GM18519 (cell line): ENCODE results near the gene KIF25.

Experiments used
- ATAC-seq: cut with Tn5 transposase; IDR thresholded peaks from one replicate; pipeline ENCODE4 v1.9.1; 2021; ENCODE audit warnings: mild to moderate bottlenecking, moderate library complexity; ENCODE audit not compliant: unreplicated experiment, low FRiP score

KIF25 gene

GRCh38 chr6:168082860-168083513 lies 85.5 kb downstream of the KIF25 start:
- no peak for ATAC-seq

- ATAC-seq: no peak
Observed at GRCh38 chr6:168083514-168083885, 86.0 kb downstream of the KIF25 start.

DNA sequence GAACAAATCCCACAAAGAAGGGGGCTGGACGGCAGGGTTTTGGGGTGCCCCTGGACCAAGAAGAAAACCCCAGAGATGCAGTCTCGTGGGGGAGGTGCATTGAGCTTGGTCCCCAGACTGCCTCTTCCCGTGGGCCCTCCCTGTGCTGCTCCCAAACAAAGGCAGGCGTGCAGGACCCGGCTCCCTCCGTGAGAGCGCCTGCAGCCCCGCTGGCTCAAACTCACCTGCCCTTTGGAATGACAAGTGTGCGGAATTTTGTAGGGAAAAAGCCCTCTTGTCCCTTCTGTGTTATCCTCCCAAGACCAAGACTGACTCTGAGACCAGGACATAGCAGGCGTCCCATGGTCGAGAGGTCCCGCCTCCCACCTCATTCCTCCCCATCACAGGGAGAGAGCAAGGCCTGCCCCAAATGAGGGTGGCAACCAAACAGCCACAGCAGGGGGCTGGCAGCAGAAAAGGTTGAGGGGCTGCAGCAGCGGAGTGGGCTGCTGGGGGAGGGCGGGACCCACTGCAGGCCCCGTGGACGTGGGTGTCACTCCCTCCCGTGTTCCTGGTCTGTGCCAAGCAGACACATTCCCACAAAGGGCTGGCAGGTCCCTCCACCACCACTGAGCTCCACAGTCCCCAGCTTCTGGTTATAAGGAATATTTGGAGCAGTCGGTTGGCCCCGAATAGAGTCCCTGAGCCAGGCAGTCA lies 87.1 kb downstream of the KIF25 start:
- ATAC-seq: no peak

DNA sequence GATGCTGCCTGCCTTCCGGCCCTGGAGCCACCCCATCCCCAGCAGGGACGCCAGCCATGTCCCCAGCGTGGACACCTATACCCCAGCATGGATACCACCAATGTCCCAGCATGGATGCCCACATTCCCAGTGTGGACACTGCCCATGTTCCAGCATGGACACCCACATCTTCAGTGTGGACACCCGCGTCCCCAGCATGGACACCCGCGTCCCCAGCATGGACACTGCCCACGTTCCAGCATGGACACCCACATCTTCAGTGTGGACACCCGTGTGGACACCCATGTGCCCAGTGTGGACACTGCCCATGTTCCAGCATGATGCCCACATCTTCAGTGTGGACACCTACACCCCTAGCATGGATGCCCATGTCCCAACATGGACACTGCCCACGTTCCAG lies 88.6 kb downstream of the KIF25 start:
- no peak for ATAC-seq

GRCh38 chr6:168086616-168087015 lies 89.1 kb downstream of the KIF25 start:
- ATAC-seq: no peak

GRCh38 chr6:168087436-168088160 lies 90.1 kb downstream of the KIF25 start:
- no peak for ATAC-seq

GRCh38 chr6:168088161-168089053 lies 90.9 kb downstream of the KIF25 start:
- no peak for ATAC-seq

DNA sequence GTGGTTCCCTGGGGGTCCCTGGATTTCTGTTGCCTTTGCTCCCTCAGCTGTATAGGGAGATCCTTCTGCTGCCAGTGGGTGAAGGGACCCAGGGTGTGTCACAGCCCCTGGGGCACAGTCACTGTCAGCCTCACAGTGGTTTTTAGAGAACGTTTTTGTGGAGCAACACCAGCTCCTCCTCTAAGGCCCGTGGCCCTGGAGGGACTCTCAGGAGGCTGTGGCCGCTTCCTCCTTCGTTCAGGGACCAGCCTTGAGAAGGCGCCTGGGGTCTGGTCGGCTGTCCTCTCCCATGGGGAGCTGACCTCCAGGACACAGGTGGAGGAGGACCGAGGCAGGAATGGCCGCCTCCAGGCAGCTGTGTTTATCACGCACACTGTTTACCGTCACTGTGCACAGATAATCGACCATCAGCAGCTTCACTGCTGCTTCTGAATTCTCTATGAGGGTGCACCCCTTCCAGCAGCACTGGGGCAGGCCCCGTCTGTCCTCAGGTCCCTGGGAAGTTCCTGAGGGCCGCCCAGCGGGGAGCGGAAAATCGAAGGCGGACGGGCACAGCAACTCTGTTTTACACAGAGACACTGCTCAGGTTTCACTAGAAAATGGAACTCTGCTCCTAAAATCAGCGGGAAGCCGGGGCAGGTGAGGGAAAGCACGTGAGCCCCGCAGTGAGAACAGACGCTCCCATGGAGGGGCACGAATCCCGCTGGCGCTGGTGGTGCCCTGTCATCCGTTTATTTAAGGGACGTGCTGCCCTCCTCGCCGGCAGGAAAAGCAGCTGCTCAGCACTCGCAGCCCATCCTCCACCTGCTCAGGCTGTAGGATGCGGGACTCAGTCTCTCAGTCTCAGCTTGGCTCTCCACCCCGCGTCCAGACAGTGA lies 92.0 kb downstream of the KIF25 start:
- no peak for ATAC-seq

- no peak for ATAC-seq
Observed at GRCh38 chr6:168090064-168090690, 92.7 kb downstream of the KIF25 start.

- ATAC-seq: no peak
Observed at GRCh38 chr6:168090706-168091105, 93.2 kb downstream of the KIF25 start.

DNA sequence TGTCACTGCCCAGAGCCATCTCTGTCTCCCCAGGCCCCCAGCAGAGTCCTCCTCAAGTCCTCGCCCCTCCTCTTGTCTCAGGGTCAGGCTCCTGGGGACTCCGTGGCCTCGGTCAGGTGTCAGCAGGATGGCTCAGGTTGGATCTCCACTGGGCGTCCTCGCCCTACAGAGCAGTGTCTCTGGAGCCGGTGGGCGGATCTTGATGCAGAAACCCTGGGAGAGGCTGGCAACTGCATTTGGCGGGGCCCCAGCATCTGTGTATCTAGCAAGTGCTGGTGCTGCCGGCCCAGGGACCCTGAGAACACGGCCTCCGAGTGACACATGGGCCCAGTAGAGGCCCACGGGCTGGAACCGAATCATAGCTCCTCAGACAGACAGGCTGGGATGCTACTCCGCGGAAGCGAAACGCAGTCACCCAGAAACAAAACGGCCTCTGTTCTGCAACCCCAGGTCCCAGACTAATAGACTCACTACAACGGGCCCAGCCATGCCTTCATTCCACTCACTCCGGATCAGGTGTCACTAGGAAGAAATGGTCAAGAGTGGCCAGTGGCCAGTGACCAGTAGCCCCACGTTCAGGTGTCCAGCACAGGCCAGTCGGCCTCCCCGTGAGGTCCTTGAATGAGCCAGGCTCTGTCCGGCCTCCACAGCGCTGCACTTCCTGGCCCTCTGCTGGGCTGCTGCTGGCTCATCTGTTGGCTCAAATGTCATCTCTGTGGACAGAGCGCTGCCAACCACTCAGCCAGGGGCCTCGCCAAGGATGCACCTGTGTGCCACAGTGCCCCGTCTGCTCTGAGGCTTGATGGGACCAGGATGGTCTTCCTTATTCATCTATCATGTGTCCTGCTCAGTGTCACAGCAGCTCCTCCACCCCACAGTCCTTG lies 94.2 kb downstream of the KIF25 start:
- ATAC-seq: no peak

- ATAC-seq: no peak
Observed at GRCh38 chr6:168092541-168092940, 95.1 kb downstream of the KIF25 start.

- ATAC-seq: no peak
Observed at GRCh38 chr6:168093071-168093505, 95.6 kb downstream of the KIF25 start.

GRCh38 chr6:168093634-168094033 lies 96.2 kb downstream of the KIF25 start:
- no peak for ATAC-seq
